GM23248 (cell line): ENCODE measurements around the gene PLAGL2. TPM values are rescaled to one million over a fixed set of nuclear protein-coding genes. Genes with fewer than 3 reads are reported as not detected.

ENCODE experiments used
- DNase-seq: peaks from one replicate; pipeline ENCODE4 v3.0.0-alpha.2; 2015
- H2AFZ ChIP-seq: fragments of 200-600 bp; sonication (generic); 2 replicates; pipeline ENCODE4 v1.6.1; 2016; ENCODE audit warnings: antibody characterized with exemption
- H3F3A ChIP-seq: fragments of 200-600 bp; sonication (generic); 2 replicates; pipeline ENCODE4 v1.6.1; 2016; ENCODE audit warnings: mild to moderate bottlenecking, antibody characterized with exemption, mixed run types; ENCODE audit not compliant: insufficient read depth
- H3K27ac ChIP-seq: fragments of 200-600 bp; sonication (generic); 2 replicates; pipeline ENCODE4 v1.5.1; 2016; ENCODE audit warnings: mild to moderate bottlenecking
- H3K27me3 ChIP-seq: fragments of 200-600 bp; sonication (generic); replicated peaks from 2 replicates; pipeline ENCODE4 v1.6.1; 2016; ENCODE audit warnings: mild to moderate bottlenecking; ENCODE audit not compliant: insufficient read depth
- H3K36me3 ChIP-seq: fragments of 200-600 bp; sonication (generic); 2 replicates; pipeline ENCODE4 v1.6.1; 2016; ENCODE audit warnings: low read depth, mild to moderate bottlenecking
- H3K4me1 ChIP-seq: fragments of 200-600 bp; sonication (generic); 2 replicates; pipeline ENCODE4 v1.6.1; 2016; ENCODE audit warnings: mild to moderate bottlenecking; ENCODE audit not compliant: insufficient read depth
- H3K4me2 ChIP-seq: fragments of 200-600 bp; sonication (generic); one replicate; pipeline ENCODE4 v1.6.1; 2016; ENCODE audit warnings: mild to moderate bottlenecking; ENCODE audit not compliant: unreplicated experiment
- H3K4me3 ChIP-seq: fragments of 200-600 bp; sonication (generic); 2 replicates; pipeline ENCODE4 v1.5.1; 2016; ENCODE audit warnings: mild to moderate bottlenecking
- H3K79me2 ChIP-seq: fragments of 200-600 bp; sonication (generic); 2 replicates; pipeline ENCODE4 v1.6.1; 2016; ENCODE audit warnings: mild to moderate bottlenecking; ENCODE audit not compliant: insufficient read depth
- H3K9ac ChIP-seq: fragments of 200-600 bp; sonication (generic); 2 replicates; pipeline ENCODE4 v1.6.1; 2016; ENCODE audit warnings: mild to moderate bottlenecking
- H3K9me2 ChIP-seq: fragments of 200-600 bp; sonication (generic); 2 replicates; pipeline ENCODE4 v1.6.1; 2016; ENCODE audit warnings: mixed run types, mild to moderate bottlenecking, moderate library complexity; ENCODE audit not compliant: insufficient read depth
- H3K9me3 ChIP-seq: fragments of 200-600 bp; sonication (generic); one replicate; pipeline ENCODE4 v1.6.1; 2017; ENCODE audit warnings: low read depth
- H4K20me1 ChIP-seq: fragments of 200-600 bp; sonication (generic); 2 replicates; pipeline ENCODE4 v1.6.0; 2016; ENCODE audit not compliant: insufficient read depth
- EZH2 ChIP-seq: fragments of 200-600 bp; sonication (generic); IDR thresholded peaks from 2 replicates; pipeline ENCODE4 v1.6.1; 2018; ENCODE audit warnings: antibody characterized with exemption, mild to moderate bottlenecking; ENCODE audit not compliant: insufficient read depth, poor library complexity, severe bottlenecking
- EZH2phosphoT487 ChIP-seq: fragments of 200-600 bp; sonication (generic); IDR thresholded peaks from 2 replicates; pipeline ENCODE4 v1.6.1; 2018; ENCODE audit warnings: antibody characterized with exemption, moderate library complexity, mild to moderate bottlenecking, low read depth; ENCODE audit not compliant: insufficient read depth
- WGBS, 2 experiments: methylation state at CpG; one replicate each; pipeline ENCODE4 v1.1.6; 2015 to 2017; ENCODE audit warnings: low lambda C conversion rate in 2 of 2, low coverage in 1 of 2; ENCODE audit errors: missing lambda C conversion rate in 2 of 2; 5-methylcytosine and 5-hydroxymethylcytosine counted together
- in situ Hi-C: fragments of 300-500 bp; cut with MboI; formaldehyde crosslinking; loops from 2 replicates; pipeline ENCODE4 v1.15.0; 2020
- polyA plus RNA-seq: library from polyadenylated mRNA; unstranded; fragments of >200 nt; fragmentation: Nextera tagmentation; extraction: Ambion mirVana; gene quantifications from 2 replicates; pipeline ENCODE4 v1.2.1, GENCODE V29; 2016
- total RNA-seq: library from RNA; depleted of rRNA; stranded (reverse); fragments of >200 nt; shearing (Covaris generic); gene quantifications from 2 replicates; pipeline ENCODE4 v1.2.3, GENCODE V29; 2014

PLAGL2 gene
- total and polyA plus RNA-seq, 2 experiments from 2014 or later: 2.1 to 4.1 TPM

DNA sequence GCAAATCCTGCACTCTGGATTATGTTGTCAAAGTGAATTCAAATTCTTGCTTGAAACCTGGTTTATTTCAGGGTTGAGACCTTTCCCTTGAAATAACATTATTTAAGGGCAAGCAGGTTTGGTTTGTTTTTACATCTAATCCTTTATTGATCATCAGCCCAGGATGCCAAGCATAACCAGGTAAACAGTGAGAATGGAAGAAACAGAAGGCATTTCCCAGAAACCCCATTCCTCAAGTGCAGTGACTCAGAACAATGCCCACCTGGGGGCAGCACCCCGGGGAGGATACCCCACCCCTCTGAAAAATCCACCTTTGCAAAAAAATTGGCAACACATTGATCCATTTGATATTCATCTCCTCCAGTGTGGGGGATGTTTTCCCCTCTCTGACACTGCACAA, 32.7 kb upstream of the PLAGL2 start:
- H3K9me3 ChIP-seq: no peaks in the 10 kb centered on the region
- no peaks in the 10 kb centered on the region for H3K36me3 ChIP-seq
- DNase-seq: no peak
- H3K27me3 ChIP-seq: no peaks in the 10 kb centered on the region
- H2AFZ ChIP-seq: no peak overlapping the region
- H3K4me3 ChIP-seq: no peak overlapping the region
- TF ChIP-seq EZH2phosphoT487 (no peak), EZH2 (no peak)
- H3K4me2 ChIP-seq: no peak overlapping the region
- H3K9me2 ChIP-seq: no peaks in the 10 kb centered on the region
- no peak overlapping the region for H3K27ac ChIP-seq
- H3F3A ChIP-seq: no peaks in the 10 kb centered on the region
- no peaks in the 10 kb centered on the region for H3K4me1 ChIP-seq
- in situ Hi-C loops: no loop called here
- H3K79me2 ChIP-seq: no peaks in the 10 kb centered on the region
- no peak overlapping the region for H3K9ac ChIP-seq
- WGBS, 2 experiments: 0 to 5% methylated on average over 1 of the region's 1 CpG
- no peaks in the 10 kb centered on the region for H4K20me1 ChIP-seq

- H3K79me2 ChIP-seq: no peaks in the 10 kb centered on the region
- no peaks in the 10 kb centered on the region for H3K9me2 ChIP-seq
- in situ Hi-C loops: no loop called here
- 78 to 86% methylated on average over 9 of the region's 9 CpGs for WGBS, 2 experiments
- no peak overlapping the region for H3K4me3 ChIP-seq
- H3K36me3 ChIP-seq: no peaks in the 10 kb centered on the region
- no peak overlapping the region for H3K27ac ChIP-seq
- H3F3A ChIP-seq: no peaks in the 10 kb centered on the region
- TF ChIP-seq EZH2 (no peak), EZH2phosphoT487 (no peak)
- no peaks in the 10 kb centered on the region for H3K27me3 ChIP-seq
- no peak overlapping the region for H3K9ac ChIP-seq
- no peaks in the 10 kb centered on the region for H3K9me3 ChIP-seq
- H2AFZ ChIP-seq: no peak overlapping the region
- peak; percentile 6 for DNase-seq
- no peak overlapping the region for H3K4me2 ChIP-seq
- no peaks in the 10 kb centered on the region for H3K4me1 ChIP-seq
- H4K20me1 ChIP-seq: no peaks in the 10 kb centered on the region
These were observed 31.2 kb upstream of the PLAGL2 start for GRCh38 chr20:32238483-32239425.

GRCh38 chr20:32237419-32237818, 29.9 kb upstream of the PLAGL2 start:
- Histone ChIP-seq H3K36me3 (peaks cover under 1% of the 10 kb centered on the region; the same call in 1 of the 2 replicates), H3K9ac (no peak overlapping the region), H3K27me3 (no peaks in the 10 kb centered on the region), H3K9me2 (no peaks in the 10 kb centered on the region), H2AFZ (no peak overlapping the region), H3K4me3 (no peak overlapping the region), H3F3A (no peaks in the 10 kb centered on the region), H4K20me1 (no peaks in the 10 kb centered on the region), H3K4me2 (no peak overlapping the region), H3K9me3 (no peaks in the 10 kb centered on the region), H3K79me2 (no peaks in the 10 kb centered on the region), H3K4me1 (no peaks in the 10 kb centered on the region), H3K27ac (no peak overlapping the region)
- DNase-seq: no peak
- 73 to 78% methylated on average over 6 of the region's 6 CpGs for WGBS, 2 experiments
- TF ChIP-seq EZH2 (no peak), EZH2phosphoT487 (no peak)
- in situ Hi-C loops: no loop called here

DNA sequence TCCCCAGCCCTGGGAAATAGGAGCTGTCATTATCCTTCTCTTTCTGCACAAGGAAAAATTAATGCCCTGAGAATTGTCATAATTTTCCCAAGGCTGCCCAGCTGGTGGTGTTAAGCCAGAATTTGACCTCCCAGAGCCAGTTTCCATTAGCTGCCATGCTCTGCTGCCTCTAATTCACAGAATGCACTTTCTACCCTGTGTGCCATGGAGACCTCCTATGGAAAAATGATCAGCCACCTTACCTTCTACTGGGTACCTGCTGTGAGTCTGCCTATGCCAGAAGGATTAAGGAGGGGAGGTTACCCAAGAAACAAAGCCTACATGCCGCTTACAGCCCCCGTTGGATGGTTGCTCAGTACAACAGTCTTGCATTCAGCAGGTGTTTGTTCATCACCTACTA, 29.3 kb upstream of the PLAGL2 start:
- 96% methylated on average over 2 of the region's 2 CpGs for WGBS, 2 experiments
- Histone ChIP-seq H3K27me3 (no peaks in the 10 kb centered on the region), H3K9me2 (no peaks in the 10 kb centered on the region), H3K79me2 (no peaks in the 10 kb centered on the region), H4K20me1 (no peaks in the 10 kb centered on the region), H3K9me3 (no peaks in the 10 kb centered on the region), H3K4me2 (no peak overlapping the region), H3K4me3 (no peak overlapping the region), H3K27ac (no peak overlapping the region), H2AFZ (no peak overlapping the region), H3K36me3 (peaks cover 6% of the 10 kb centered on the region; the same call in 1 of the 2 replicates), H3K9ac (no peak overlapping the region), H3F3A (no peaks in the 10 kb centered on the region), H3K4me1 (no peaks in the 10 kb centered on the region)
- in situ Hi-C loops: no loop called here
- no peak for TF ChIP-seq EZH2phosphoT487
- no peak for TF ChIP-seq EZH2
- no peak for DNase-seq
